ENCODE data around the gene ATG9A. TPM values are rescaled to one million over a fixed set of nuclear protein-coding genes. Genes with fewer than 3 reads are reported as not detected.

The ATG9A gene
- total RNA-seq, 1 donor from 2014 or later, result 82.8 TPM

DNA sequence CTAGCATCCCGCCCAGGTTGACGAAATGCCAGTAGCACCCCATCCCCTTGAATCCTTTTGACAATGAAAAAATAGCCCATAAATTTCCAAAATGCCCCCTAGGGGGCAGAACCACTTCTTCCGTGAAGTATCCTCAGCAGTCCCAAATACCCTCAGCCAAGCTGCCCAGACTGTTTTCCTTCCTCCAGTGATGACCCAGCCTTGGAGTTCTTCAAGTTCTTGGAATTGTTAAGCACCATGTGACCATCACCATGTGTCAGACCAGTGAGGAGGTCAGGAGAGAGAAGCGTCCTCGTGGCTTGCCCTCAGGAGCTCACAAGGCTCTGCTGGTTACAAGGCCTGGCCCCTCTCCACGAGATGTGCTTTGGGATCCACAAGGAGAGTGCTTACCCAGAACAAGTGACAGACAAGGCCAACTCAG lies 58.2 kb downstream of the ATG9A start:
- H3K4me3 Mint-ChIP-seq (ENCODE audit: unreplicated experiment), result no peak overlapping the region
- no peak for DNase-seq (ENCODE audit: low spot score)
- H3K36me3 Mint-ChIP-seq (ENCODE audit: low read depth), result peaks cover 8% of the 10 kb centered on the region
- TF ChIP-seq CTCF (IDR thresholded peaks at IDR 0.05), result peak; percentile 89
- no peaks in the 10 kb centered on the region for H3K27me3 Mint-ChIP-seq (ENCODE audit: low read depth)
- peaks cover 26% of the 10 kb centered on the region for H3K4me1 Mint-ChIP-seq (ENCODE audit: low read depth)
- H3K27ac Mint-ChIP-seq (ENCODE audit: unreplicated experiment), result peak overlapping the region; percentile 89
- no peaks in the 10 kb centered on the region for H3K9me3 Mint-ChIP-seq (ENCODE audit: low read depth)

DNA sequence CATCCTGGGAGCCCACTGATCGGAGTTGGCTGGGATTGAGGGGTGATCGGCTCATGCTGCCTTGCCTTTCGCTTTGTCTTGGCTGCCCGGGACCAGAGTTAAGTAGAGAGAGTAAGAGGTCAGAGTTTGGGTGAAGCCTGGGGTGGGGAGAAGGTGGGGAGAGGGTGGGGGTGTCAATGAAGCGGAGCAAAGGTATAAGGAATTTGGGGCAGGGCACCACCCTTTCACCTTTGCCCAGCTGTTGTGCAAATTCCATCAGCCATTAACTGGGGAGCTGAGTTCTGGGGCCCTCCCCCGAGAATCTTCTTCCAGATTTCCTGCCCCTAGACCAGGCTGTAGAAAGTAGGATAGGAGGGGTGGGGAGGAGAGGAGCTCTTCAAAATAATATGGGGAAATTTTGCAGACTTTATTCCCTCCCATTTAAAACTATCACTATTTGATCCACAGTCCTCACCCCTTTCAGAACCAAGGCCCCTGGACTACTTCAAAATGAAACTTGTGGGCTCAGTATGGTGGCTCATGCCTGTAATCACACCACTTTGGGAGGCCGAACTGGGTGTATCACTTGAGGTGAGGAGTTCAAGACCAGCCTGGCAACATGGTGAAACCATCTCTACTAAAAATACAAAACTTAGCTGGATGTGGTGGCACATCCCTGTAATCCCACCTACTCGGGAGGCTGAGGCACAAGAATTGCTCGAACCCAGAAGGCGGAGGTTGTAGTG lies 59.3 kb downstream of the ATG9A start, which contains the start of gene SLC23A3:
Gene SLC23A3, minus strand, starts transcription at position 100 of the 725 bp plus-strand sequence. Its CDS starts 45 bp downstream, at position 55.
- no peaks in the 10 kb centered on the region for H3K9me3 Mint-ChIP-seq (ENCODE audit: low read depth)
- peaks cover 8% of the 10 kb centered on the region for H3K36me3 Mint-ChIP-seq (ENCODE audit: low read depth)
- no peak within 1 kb of the TSS for H3K4me3 Mint-ChIP-seq (ENCODE audit: unreplicated experiment)
- H3K27me3 Mint-ChIP-seq (ENCODE audit: low read depth), result no peaks in the 10 kb centered on the region
- DNase-seq (ENCODE audit: low spot score), result no peak
- TF ChIP-seq CTCF (IDR thresholded peaks at IDR 0.05), result no peak
- no peak within 1 kb of the TSS for H3K27ac Mint-ChIP-seq (ENCODE audit: unreplicated experiment)
- H3K4me1 Mint-ChIP-seq (ENCODE audit: low read depth), result peaks cover 17% of the 10 kb centered on the region

Other genes with a start within 250 kb of the ATG9A start
- not detected in 3 replicates for gene FEV, start 244.5 kb downstream of the ATG9A start, total RNA-seq
- gene CRYBA2, start 236.2 kb downstream of the ATG9A start, total RNA-seq, result not detected in 3 replicates
- gene CFAP65, start 188.1 kb downstream of the ATG9A start, total RNA-seq, result not detected in 3 replicates
- 0.19 TPM in 1 of 3 replicates, not detected in the others for gene IHH, start 168.7 kb downstream of the ATG9A start, total RNA-seq
- 7.3 to 13.3 TPM (median 12.7 TPM) in 3 replicates for gene NHEJ1, start 68.8 kb downstream of the ATG9A start, total RNA-seq
- 2.0 to 2.7 TPM (median 2.4 TPM) in 3 replicates for gene SLC23A3, start 59.6 kb downstream of the ATG9A start, total RNA-seq
- gene CNPPD1, start 52.7 kb downstream of the ATG9A start, total RNA-seq, result 36.1 to 46.3 TPM (median 43.1 TPM) in 3 replicates
- gene RETREG2, start 51.4 kb downstream of the ATG9A start, total RNA-seq, result 81.1 to 88.0 TPM (median 85.0 TPM) in 3 replicates
- gene ZFAND2B, start 22.9 kb downstream of the ATG9A start, total RNA-seq, result 28.6 to 29.8 TPM (median 29.3 TPM) in 3 replicates
- 27.1 to 39.0 TPM (median 27.4 TPM) in 3 replicates for gene ABCB6, start 10.7 kb downstream of the ATG9A start, total RNA-seq
- 27.9 to 38.0 TPM (median 35.9 TPM) in 3 replicates for gene ANKZF1, start 170 bp upstream of the ATG9A start, total RNA-seq
- 2.9 to 7.3 TPM (median 3.0 TPM) in 3 replicates for gene GLB1L, start 15.8 kb upstream of the ATG9A start, total RNA-seq
- gene STK16, start 15.8 kb upstream of the ATG9A start, total RNA-seq, result 24.4 to 32.0 TPM (median 25.9 TPM) in 3 replicates
- gene TUBA4B, start 23.6 kb upstream of the ATG9A start, total RNA-seq, result not detected in 3 replicates
- gene TUBA4A, start 24.3 kb upstream of the ATG9A start, total RNA-seq, result 9.4 to 19.7 TPM (median 11.5 TPM) in 3 replicates
- gene DNAJB2, start 49.7 kb upstream of the ATG9A start, total RNA-seq, result 50.7 to 55.6 TPM (median 55.0 TPM) in 3 replicates
- 0.67 to 0.87 TPM (median 0.80 TPM) in 3 replicates for gene PTPRN, start 79.8 kb upstream of the ATG9A start, total RNA-seq
- not detected in 3 replicates for gene RESP18, start 103.1 kb upstream of the ATG9A start, total RNA-seq
- gene DNPEP, start 158.3 kb upstream of the ATG9A start, total RNA-seq, result 42.3 to 47.9 TPM (median 43.5 TPM) in 3 replicates
- 0.70 to 19.8 TPM (median 15.5 TPM) in 3 replicates for gene DES, start 188.7 kb upstream of the ATG9A start, total RNA-seq
- 62.9 to 94.9 TPM (median 89.7 TPM) in 3 replicates for gene SPEG, start 205.2 kb upstream of the ATG9A start, total RNA-seq